ENCODE measurements around the gene TNNI3.
"Not testable (repeated sequence)": the region's sequence is repeated elsewhere in the genome, so short reads cannot be mapped to it uniquely, and the experiment has no call there.

TNNI3 gene

DNA sequence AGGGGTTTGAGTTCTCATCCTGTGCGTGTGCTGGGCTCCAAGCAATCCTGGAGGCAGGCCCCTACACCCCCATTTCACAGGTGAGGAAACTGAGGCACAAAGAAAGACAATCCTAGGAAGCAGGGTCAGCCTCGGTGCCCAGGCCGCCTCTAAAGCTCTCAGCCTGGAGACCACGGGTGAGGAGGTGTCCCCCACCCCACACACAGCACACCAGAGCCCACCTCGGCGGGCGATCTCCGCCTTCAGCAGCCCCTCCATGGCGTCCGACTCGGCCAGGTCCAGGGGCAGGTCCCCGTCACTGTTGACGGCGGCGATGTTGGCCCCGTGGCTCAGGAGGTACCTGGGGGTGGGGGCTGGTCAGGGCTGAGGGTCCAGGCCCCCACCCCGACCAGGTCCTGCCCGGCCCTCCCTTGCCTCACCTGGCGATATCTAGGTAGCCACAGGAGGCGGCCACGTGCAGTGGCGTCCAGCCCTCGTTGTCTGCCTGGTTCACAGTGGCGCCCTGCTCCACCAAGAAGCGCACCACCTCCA lies 45.2 kb downstream of the TNNI3 start:
- DNase-seq, result no peak

DNA sequence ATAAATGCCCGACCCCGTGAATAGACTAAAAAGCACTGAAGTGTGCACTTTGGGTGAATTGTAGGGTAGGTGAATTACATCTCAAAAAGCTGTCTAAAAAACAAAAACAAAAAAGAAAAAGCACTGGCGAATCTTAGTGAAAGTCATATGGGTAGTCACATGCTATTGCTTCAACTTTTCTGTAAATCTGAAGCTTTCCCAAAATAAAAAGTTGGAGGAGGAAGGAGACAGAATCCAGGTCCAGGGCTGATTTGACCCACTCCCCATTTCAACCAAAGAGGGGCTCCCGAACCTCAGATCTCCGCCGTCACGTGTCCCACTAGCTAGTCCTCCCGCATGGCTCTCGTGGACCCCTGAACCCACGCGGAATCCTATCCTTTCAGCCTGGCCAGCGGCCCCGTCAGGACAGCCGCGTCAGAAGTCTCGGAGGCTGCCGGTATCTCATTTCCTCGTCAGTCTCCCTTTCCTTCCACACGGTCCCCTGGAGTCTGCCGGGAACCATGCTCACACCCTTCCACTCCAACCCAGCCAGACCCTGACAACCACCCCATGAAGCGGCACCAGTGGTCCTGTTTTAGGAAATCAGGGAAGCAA lies 46.2 kb downstream of the TNNI3 start:
- DNase-seq, result no peak

DNA sequence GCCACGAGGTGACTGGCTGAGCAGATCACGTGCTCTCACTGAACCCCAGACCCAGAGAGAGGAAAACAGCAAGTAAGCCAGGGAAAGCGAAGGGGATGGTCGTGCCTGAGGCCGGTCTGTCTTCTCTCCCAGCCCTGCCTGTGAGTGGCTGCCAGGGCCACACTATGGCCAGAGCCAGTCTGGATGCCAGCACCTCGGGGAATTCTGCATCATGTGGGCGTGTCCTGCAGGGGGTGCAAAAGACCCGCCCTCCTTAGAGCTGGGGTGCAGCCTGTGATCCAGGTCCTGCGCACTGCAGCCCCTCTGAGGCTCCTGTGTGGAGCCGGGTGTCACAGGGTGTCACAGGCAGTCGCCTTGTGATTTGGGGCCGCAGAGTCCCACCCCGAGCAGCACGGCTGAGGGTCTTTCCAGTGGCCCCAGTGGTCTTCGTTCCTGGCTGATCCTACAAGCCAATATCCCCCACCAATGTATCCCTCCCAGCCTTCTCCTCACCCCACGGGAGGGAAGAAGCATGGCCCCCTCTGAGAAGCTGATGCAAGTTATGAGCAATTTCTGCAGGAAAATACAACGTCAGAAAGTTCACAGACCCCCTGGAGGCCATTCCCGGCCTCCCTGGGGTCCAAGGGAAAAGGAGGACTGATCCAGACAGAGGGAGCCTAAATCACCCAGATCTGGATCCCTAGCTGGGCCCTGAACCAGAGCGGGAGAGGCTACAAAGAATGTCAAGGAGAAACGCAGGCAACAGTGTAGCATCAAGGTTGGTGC lies 47.8 kb downstream of the TNNI3 start:
- DNase-seq, result no peak

DNA sequence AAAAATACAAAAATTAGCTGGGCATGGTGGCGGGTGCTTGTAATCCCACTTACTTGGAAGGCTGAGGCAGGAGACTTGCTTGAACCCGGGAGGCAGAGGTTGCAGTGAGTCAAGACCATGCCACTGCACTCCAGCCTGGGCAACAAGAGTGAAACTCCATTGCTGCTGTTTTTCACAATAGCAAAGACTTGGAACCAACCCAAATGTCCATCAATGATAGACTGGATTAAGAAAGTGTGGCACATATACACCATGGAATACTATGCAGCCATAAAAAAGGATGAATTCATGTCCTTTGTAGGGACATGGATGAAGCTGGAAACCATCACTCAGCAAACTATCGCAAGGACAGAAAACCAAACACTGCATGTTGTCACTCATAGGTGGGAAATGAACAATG lies 50.3 kb downstream of the TNNI3 start:
- DNase-seq, result not testable (repeated sequence)

DNA sequence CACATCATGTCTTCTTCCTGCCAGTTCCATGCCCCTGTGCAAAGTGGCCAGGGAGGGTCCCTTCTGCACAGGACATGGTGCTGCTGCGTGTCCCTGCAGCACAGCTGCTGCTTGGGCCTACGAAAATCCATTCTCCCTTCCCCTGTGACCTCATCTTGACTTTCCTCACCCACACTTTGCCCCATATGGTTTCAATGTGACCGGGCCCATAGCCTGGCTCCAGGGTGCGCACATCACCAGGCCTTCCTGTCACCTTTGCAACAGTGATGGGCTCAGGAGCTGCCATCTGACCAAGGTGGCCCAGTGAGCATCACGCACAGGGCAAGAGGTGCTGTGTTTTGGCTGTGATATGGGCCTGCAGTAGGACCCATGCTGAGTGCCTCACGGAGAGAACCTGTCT lies 50.9 kb downstream of the TNNI3 start:
- no peak for DNase-seq

DNA sequence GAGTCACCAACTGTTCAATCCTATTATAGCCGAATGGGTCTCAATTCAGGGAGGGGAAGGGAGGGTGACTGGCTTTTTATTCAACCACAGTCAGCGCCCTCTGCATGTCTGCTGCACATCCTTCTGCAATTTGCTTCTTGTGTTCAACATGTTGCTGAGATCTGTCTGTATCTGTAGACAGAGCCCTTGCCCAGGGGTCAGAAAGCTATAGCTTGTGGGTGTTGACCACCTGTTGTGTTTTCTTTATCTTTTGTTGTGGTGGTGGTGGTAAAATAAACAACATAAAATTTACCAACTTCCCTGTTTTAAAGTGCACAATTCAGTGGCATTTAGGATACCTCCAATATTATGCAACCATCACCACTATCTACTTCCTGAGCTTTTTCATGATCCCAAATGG lies 52.3 kb downstream of the TNNI3 start:
- no peak for DNase-seq

DNA sequence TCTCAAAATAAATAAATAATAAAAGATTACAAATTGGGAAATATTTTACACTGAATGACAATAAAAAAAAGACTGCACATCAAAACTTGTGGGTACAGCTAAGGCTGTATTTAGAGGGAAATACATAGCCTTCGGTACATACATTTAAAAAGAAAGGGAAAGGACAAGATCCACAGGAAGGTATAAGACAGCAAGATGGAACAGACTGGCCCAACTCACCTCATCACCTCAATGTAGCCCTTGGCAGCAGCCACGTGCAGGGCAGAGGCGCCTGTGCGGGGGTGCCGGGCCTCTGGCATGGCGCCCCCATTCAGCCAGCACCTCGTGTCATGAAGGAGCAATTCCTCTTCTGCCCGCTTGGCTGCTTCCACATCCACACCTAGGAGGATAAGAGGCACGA lies 54.3 kb downstream of the TNNI3 start:
- no peak for DNase-seq
